HepG2 (cell line): ENCODE results near the gene ITPRIPL1. TPM values are rescaled to one million over a fixed set of nuclear protein-coding genes. Genes with fewer than 3 reads are reported as not detected.
A peak's percentile ranks its signal among the peaks of the same experiment; 100 is the strongest.

Experiments
- ATAC-seq: fragments of 200-7000 bp; cut with Tn5 transposase; 3 replicates; pipeline ENCODE4 v1.9.1; 2020; ENCODE audit warnings: mild to moderate bottlenecking, moderate library complexity
- BruUV-seq: library from RNA; stranded (reverse); fragments of 400-500 nt; replicated peaks from 2 replicates; lab custom pipeline; 2021; lab: Mats Ljungman, UMichigan
- CTCF ChIA-PET: fragments of 300-600 bp; formaldehyde crosslinking; extraction: SDS; loops from one replicate; lab custom pipeline; 2021; ENCODE audit warnings: low total read pairs, inconsistent platforms, low intra/inter-chr PET ratio; lab: Yijun Ruan, JAX
- POLR2A ChIA-PET: fragments of 350-600 bp; sonication (Branson Sonifier 250); formaldehyde crosslinking; loops from one replicate; lab custom pipeline; 2020; ENCODE audit warnings: antibody characterized with exemption, inconsistent platforms; lab: Yijun Ruan, JAX
- DNase-seq: peaks from one replicate; pipeline ENCODE4 v3.0.0-alpha.2; 2015; ENCODE audit warnings: low spot score
- FAIRE-seq: peaks from 3 replicates; lab custom pipeline; 2011; peaks lifted over from hg19 to GRCh38; lab: Jason Lieb, UNC
- H2AFZ ChIP-seq: one replicate; pipeline ENCODE4 v1.6.1; 2011; ENCODE audit warnings: low read length, inconsistent platforms
- H3K27ac ChIP-seq: fragments of 300-600 bp; 3 replicates; pipeline ENCODE4 v1.8.0; 2011; ENCODE audit warnings: mixed run types, mild to moderate bottlenecking, mixed read lengths, low read length, inconsistent platforms; ENCODE audit not compliant: insufficient read depth; ENCODE audit errors: extremely low read length
- H3K27me3 ChIP-seq, 2 experiments: fragments of 200-600 bp in 1 of 2; 2 replicates in 1 of 2; 3 replicates in 1 of 2; pipeline versions ENCODE4 v1.6.0 to v1.8.0; 2011; ENCODE audit warnings: low read length in 2 of 2, mild to moderate bottlenecking in 2 of 2, moderate library complexity in 2 of 2, inconsistent platforms in 1 of 2; ENCODE audit not compliant: insufficient read depth in 2 of 2, control insufficient read depth in 1 of 2
- H3K36me3 ChIP-seq, 2 experiments: fragments of 200-600 bp in 1 of 2; replicated peaks in 1 of 2; 2 replicates in 1 of 2; 3 replicates in 1 of 2; pipeline versions ENCODE4 v1.5.1 to v1.8.0; 2011; ENCODE audit warnings: low read length in 2 of 2, inconsistent platforms in 1 of 2; ENCODE audit not compliant: insufficient read depth in 2 of 2, control insufficient read depth in 1 of 2
- H3K4me1 ChIP-seq: 2 replicates; pipeline ENCODE4 v1.5.1; 2012; ENCODE audit warnings: low read length, inconsistent platforms; ENCODE audit not compliant: insufficient read depth
- H3K4me2 ChIP-seq: 2 replicates; pipeline ENCODE4 v1.6.0; 2011; ENCODE audit warnings: low read depth, low read length, inconsistent platforms
- H3K4me3 ChIP-seq, 3 experiments: fragments of 200-600 bp in 1 of 3; sonication (generic), shearing (Covaris generic) in 1 of 3; replicated peaks in 1 of 3; 2 replicates each; pipeline ENCODE4 v1.5.1; 2011 to 2016; ENCODE audit warnings: low read length in 3 of 3, inconsistent platforms in 2 of 3, low read depth in 2 of 3, mild to moderate bottlenecking in 2 of 3, control low read depth in 1 of 3, mixed read lengths in 1 of 3; ENCODE audit not compliant: insufficient read depth in 1 of 3
- H3K79me2 ChIP-seq: one replicate; pipeline ENCODE4 v1.6.1; 2011; ENCODE audit warnings: low read length, inconsistent platforms; ENCODE audit not compliant: insufficient read depth
- H3K9ac ChIP-seq: 2 replicates; pipeline ENCODE4 v1.6.0; 2011; ENCODE audit warnings: mild to moderate bottlenecking, low read depth, low read length, inconsistent platforms; ENCODE audit not compliant: insufficient read depth
- H3K9me3 ChIP-seq: 2 replicates; pipeline ENCODE4 v1.5.1; 2012; ENCODE audit warnings: mild to moderate bottlenecking, low read length
- H4K20me1 ChIP-seq: 2 replicates; pipeline ENCODE4 v1.6.0; 2011; ENCODE audit warnings: inconsistent platforms, mild to moderate bottlenecking, low read length, moderate library complexity; ENCODE audit not compliant: insufficient read depth
- FOXA1 ChIP-seq, 2 experiments: fragments of 450-650 bp in 1 of 2; sonication (generic) in 1 of 2; formaldehyde crosslinking in 1 of 2; IDR thresholded peaks; 2 replicates each; pipeline versions ENCODE4 v1.4.0 to v1.6.1; 2016 to 2020; ENCODE audit warnings: missing genetic modification reagents in 1 of 2
- HNF4A ChIP-seq: sonication (generic); formaldehyde crosslinking; IDR thresholded peaks from 2 replicates; pipeline ENCODE4 v1.4.0; 2020; ENCODE audit warnings: missing genetic modification reagents
- REL ChIP-seq: sonication (generic); formaldehyde crosslinking; conservative IDR thresholded peaks from 2 replicates; pipeline ENCODE4 v1.8.0; 2022; ENCODE audit warnings: mild to moderate bottlenecking, missing genetic modification reagents, moderate library complexity
- SIX4 ChIP-seq: sonication (generic); formaldehyde crosslinking; IDR thresholded peaks from 2 replicates; pipeline ENCODE4 v1.4.0; 2020; ENCODE audit warnings: missing genetic modification reagents
- ZNF121 ChIP-seq: sonication (generic); formaldehyde crosslinking; IDR thresholded peaks from 2 replicates; pipeline ENCODE4 v1.5.0; 2020; ENCODE audit warnings: mild to moderate bottlenecking, missing genetic modification reagents
- WGBS: methylation state at CpG from one replicate; pipeline ENCODE4 v1.1.6; 2017; ENCODE audit warnings: low lambda C conversion rate; 5-methylcytosine and 5-hydroxymethylcytosine counted together
- in situ Hi-C: cut with HindIII; loops from 2 replicates; pipeline ENCODE4 v1.10.0; 2017; ENCODE audit warnings: low pct_unique_long_range_greater_than_20kb; ENCODE audit not compliant: extremely low pct_ligation_motif_present
- intact Hi-C: fragments of 100-400 bp; cut with micrococcal nuclease; formaldehyde crosslinking; loops from one replicate; pipeline ENCODE4 v1.10.0; 2022; ENCODE audit not compliant: unreplicated experiment
- polyA plus RNA-seq, 8 experiments: library from polyadenylated mRNA; depleted of rRNA in 3 of 8; stranded (reverse) in 7 of 8; unstranded in 1 of 8; fragments of >200 nt; fragmentation: Illumina TruSeq in 4 of 8; extraction: Trizol in 4 of 8; gene quantifications; 2 replicates each; pipeline versions ENCODE4 v1.2.1 to v1.2.3, GENCODE V29; 2011 to 2016; ENCODE audit warnings: low read depth in 4 of 8, missing spikeins in 1 of 8, mixed read lengths in 1 of 8; ENCODE audit not compliant: insufficient read depth in 1 of 8
- total RNA-seq, 5 experiments: library from RNA; depleted of rRNA; stranded (reverse); fragments of >200 nt; fragmentation: Illumina TruSeq; extraction: Trizol; gene quantifications; 2 replicates each; pipeline ENCODE4 v1.2.3, GENCODE V29; 2016; ENCODE audit warnings: low read depth in 1 of 5
- TF ChIP-seq, protein P1 (sequence below): sonication (generic); formaldehyde crosslinking; conservative IDR thresholded peaks from 2 replicates; pipeline ENCODE4 v1.4.0; 2020; ENCODE audit warnings: mild to moderate bottlenecking, missing genetic modification reagents, moderate library complexity

ITPRIPL1 gene
- total and polyA plus RNA-seq, 2 of the 13 experiments (the other 11 are each of a cell fraction or from before 2014, with no cell fraction given), result 4.3 to 11.7 TPM

DNA sequence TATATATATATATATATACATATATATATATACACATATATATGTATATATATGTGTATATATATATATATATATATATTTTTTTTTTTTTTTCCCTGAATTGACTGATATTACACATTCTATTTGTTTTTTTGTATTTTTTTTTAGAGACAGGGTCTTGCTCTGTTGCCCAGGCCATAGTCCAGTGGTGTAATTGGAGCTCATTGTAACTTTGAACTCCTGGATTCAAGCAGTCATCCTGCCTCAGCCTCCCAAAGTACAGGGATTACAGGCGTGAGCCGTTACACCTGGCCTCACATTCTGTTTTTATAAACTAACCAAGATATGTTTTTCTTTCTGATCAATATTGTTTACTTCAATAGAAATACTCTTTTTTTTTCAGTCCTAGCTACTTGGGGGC, 36.6 kb downstream of the ITPRIPL1 start:
- CTCF ChIA-PET, result no interaction called here
- Histone ChIP-seq H3K4me2 (no peak overlapping the region), H3K79me2 (no peaks in the 10 kb centered on the region), H3K4me1 (peaks cover 6% of the 10 kb centered on the region; the same call in 1 of the 2 replicates), H2AFZ (no peak overlapping the region), H3K9ac (no peak overlapping the region), H3K4me3 (no peak overlapping the region), H3K27me3 (no peaks in the 10 kb centered on the region), H4K20me1 (no peaks in the 10 kb centered on the region), H3K9me3 (no peaks in the 10 kb centered on the region), H3K27ac (peak overlapping the region; percentile 24), H3K36me3 (peaks cover 20 to 80% of the 10 kb centered on the region in 2 experiments)
- peak; percentile 42; the same call in 1 of the 3 replicates for ATAC-seq
- peak; percentile 75; the same call in 1 of the 2 replicates for TF ChIP-seq ZNF121
- TF ChIP-seq FOXA1 (IDR thresholded peaks at IDR 0.05), result no peak
- TF ChIP-seq FOXA1 (CRISPR knock-in tag; IDR thresholded peaks at IDR 0.05), result no peak
- TF ChIP-seq, protein P1, sequence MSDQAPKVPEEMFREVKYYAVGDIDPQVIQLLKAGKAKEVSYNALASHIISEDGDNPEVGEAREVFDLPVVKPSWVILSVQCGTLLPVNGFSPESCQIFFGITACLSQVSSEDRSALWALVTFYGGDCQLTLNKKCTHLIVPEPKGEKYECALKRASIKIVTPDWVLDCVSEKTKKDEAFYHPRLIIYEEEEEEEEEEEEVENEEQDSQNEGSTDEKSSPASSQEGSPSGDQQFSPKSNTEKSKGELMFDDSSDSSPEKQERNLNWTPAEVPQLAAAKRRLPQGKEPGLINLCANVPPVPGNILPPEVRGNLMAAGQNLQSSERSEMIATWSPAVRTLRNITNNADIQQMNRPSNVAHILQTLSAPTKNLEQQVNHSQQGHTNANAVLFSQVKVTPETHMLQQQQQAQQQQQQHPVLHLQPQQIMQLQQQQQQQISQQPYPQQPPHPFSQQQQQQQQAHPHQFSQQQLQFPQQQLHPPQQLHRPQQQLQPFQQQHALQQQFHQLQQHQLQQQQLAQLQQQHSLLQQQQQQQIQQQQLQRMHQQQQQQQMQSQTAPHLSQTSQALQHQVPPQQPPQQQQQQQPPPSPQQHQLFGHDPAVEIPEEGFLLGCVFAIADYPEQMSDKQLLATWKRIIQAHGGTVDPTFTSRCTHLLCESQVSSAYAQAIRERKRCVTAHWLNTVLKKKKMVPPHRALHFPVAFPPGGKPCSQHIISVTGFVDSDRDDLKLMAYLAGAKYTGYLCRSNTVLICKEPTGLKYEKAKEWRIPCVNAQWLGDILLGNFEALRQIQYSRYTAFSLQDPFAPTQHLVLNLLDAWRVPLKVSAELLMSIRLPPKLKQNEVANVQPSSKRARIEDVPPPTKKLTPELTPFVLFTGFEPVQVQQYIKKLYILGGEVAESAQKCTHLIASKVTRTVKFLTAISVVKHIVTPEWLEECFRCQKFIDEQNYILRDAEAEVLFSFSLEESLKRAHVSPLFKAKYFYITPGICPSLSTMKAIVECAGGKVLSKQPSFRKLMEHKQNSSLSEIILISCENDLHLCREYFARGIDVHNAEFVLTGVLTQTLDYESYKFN (CRISPR knock-in tag), result peak; percentile 43
- no peak for TF ChIP-seq REL (CRISPR knock-in tag)
- TF ChIP-seq SIX4, result 0 out of 2 replicates have a peak, but pooled peaks have one; percentile 50
- TF ChIP-seq HNF4A (CRISPR knock-in tag), result peak; percentile 21; the same call in 1 of the 2 replicates
- in situ Hi-C loops (no loop called here), intact Hi-C loops (no loop called here)
- FAIRE-seq, result no peak
- DNase-seq, result no peak
- WGBS, result 62% methylated on average over 2 of the region's 2 CpGs
- POLR2A ChIA-PET, result no interaction called here
- no TSS peak for BruUV-seq
